Panc1 (cell line): Measurements from ENCODE around the gene HMGCS2. TPM values are rescaled to one million over a fixed set of nuclear protein-coding genes. Genes with fewer than 3 reads are reported as not detected.

ENCODE experiments used
- ATAC-seq: fragments of 200-7000 bp; cut with Tn5 transposase; 2 replicates; pipeline ENCODE4 v1.9.1; 2020; ENCODE audit warnings: mild to moderate bottlenecking, moderate library complexity
- BruUV-seq: library from RNA; stranded (reverse); fragments of 400-500 nt; replicated peaks from 2 replicates; lab custom pipeline; 2021; lab: Mats Ljungman, UMichigan
- CTCF ChIA-PET: fragments of 300-600 bp; sonication (Branson Sonifier 250); formaldehyde crosslinking; loops from one replicate; lab custom pipeline; 2022; ENCODE audit warnings: antibody characterized with exemption; lab: Charles Lee
- POLR2A ChIA-PET: fragments of 300-600 bp; sonication (Branson Sonifier 250); formaldehyde crosslinking; loops from one replicate; lab custom pipeline; 2022; ENCODE audit warnings: antibody characterized with exemption; lab: Charles Lee
- DNase-seq: peaks from one replicate; pipeline ENCODE4 v3.0.0-alpha.2; 2010; ENCODE audit warnings: low read depth, low spot score
- H3K27ac ChIP-seq: 2 replicates; pipeline ENCODE4 v1.5.1; 2011; ENCODE audit warnings: mild to moderate bottlenecking, low read length, inconsistent platforms
- H3K27me3 ChIP-seq: fragments of 200-500 bp; sonication (Bioruptor generic); 2 replicates; pipeline ENCODE4 v1.6.0; 2014; ENCODE audit warnings: low read length, inconsistent platforms; ENCODE audit not compliant: control insufficient read depth, insufficient read depth
- H3K36me3 ChIP-seq: fragments of 200-500 bp; sonication (Bioruptor generic); 2 replicates; pipeline ENCODE4 v1.5.1; 2014; ENCODE audit warnings: inconsistent platforms, mild to moderate bottlenecking, low read length, moderate library complexity; ENCODE audit not compliant: control insufficient read depth, insufficient read depth
- H3K4me1 ChIP-seq: 2 replicates; pipeline ENCODE4 v1.5.1; 2011; ENCODE audit warnings: inconsistent platforms, mild to moderate bottlenecking, low read length, moderate library complexity; ENCODE audit not compliant: control insufficient read depth, insufficient read depth
- H3K4me3 ChIP-seq, 2 experiments: 2 replicates each; pipeline ENCODE4 v1.5.1; 2011 to 2012; ENCODE audit warnings: low read depth in 2 of 2, low read length in 2 of 2, mild to moderate bottlenecking in 2 of 2, inconsistent platforms in 1 of 2, moderate library complexity in 1 of 2
- H3K9me3 ChIP-seq: fragments of 200-500 bp; sonication (Bioruptor generic); 2 replicates; pipeline ENCODE4 v1.5.1; 2014; ENCODE audit warnings: low read depth, mild to moderate bottlenecking, inconsistent platforms, low read length, moderate library complexity; ENCODE audit not compliant: control insufficient read depth, insufficient read depth
- CTCF ChIP-seq: fragments of 450-650 bp; IDR thresholded peaks from 2 replicates; pipeline ENCODE4 v1.5.1; 2017; ENCODE audit warnings: mild to moderate bottlenecking
- POLR2AphosphoS5 ChIP-seq: IDR thresholded peaks from 2 replicates; pipeline ENCODE4 v1.6.1; 2012; ENCODE audit warnings: mild to moderate bottlenecking, low read depth, low read length, moderate library complexity
- SIN3A ChIP-seq: IDR thresholded peaks from 2 replicates; pipeline ENCODE4 v1.6.1; 2012; ENCODE audit warnings: low read depth, mild to moderate bottlenecking, low read length, moderate library complexity, borderline replicate concordance; ENCODE audit not compliant: insufficient read depth
- TCF7L2 ChIP-seq: IDR thresholded peaks from 2 replicates; pipeline ENCODE4 v1.6.1; 2011; ENCODE audit warnings: mild to moderate bottlenecking, low read depth, low read length, inconsistent platforms
- in situ Hi-C: cut with HindIII; loops from 2 replicates; pipeline ENCODE4 v1.10.0; 2016; ENCODE audit warnings: low sequenced_read_pairs, low pct_unique_long_range_greater_than_20kb
- intact Hi-C: fragments of 100-400 bp; cut with micrococcal nuclease; formaldehyde crosslinking; loops from one replicate; pipeline ENCODE4 v1.10.0; 2022; ENCODE audit not compliant: unreplicated experiment
- total RNA-seq: library from RNA; stranded (reverse); gene quantifications from one replicate; pipeline ENCODE4 v1.2.1, GENCODE V29; 2021; ENCODE audit not compliant: unreplicated experiment
- TF ChIP-seq, protein P1 (sequence below), 2 experiments: IDR thresholded peaks; 2 replicates each; pipeline ENCODE4 v1.6.1; 2011 to 2012; ENCODE audit warnings: low read depth in 2 of 2, control low read depth in 1 of 2, low read length in 1 of 2, mild to moderate bottlenecking in 1 of 2, moderate library complexity in 1 of 2; ENCODE audit not compliant: insufficient read depth in 1 of 2

The HMGCS2 gene
- total RNA-seq, 1 experiment from 2014 or later: 0.33 TPM

DNA sequence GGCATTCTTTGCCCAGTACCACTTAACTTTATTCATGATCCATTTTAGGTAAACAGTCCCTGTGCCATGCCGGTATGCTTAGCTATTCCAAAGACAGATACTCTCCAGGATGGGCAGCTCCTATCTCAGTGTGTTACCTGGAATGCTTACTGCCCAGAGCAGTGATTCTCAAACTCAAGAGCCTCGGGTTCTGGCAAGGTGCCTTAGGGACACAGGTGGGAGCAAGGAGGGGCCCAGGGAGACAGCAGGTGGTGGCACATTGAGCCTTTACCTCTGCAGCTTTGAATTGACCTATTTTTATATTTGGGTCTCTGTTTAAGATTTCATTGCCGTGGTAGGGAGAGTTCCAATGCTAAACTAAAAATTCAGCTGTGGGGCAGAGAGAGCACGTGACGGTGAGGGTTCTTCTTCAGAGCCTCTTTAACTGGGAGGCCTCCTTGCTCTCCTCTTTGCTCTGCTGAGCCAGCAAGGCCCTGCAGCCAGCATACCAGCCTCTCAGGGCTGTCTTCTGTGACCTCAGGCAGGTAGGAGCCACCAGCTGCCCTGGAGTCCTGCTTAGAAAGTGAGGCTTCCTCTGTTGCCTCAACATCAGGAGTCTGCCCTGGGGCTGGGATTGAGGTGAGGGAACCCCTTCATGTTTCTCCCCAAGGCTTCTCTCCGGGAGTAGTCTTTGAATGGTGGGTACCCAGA, 36.8 kb downstream of the HMGCS2 start:
- in situ Hi-C loops (no loop called here), intact Hi-C loops (no loop called here)
- no TSS peak for BruUV-seq
- CTCF ChIA-PET: no interaction called here
- no peaks in the 10 kb centered on the region for H3K27me3 ChIP-seq
- TF ChIP-seq, protein P1, sequence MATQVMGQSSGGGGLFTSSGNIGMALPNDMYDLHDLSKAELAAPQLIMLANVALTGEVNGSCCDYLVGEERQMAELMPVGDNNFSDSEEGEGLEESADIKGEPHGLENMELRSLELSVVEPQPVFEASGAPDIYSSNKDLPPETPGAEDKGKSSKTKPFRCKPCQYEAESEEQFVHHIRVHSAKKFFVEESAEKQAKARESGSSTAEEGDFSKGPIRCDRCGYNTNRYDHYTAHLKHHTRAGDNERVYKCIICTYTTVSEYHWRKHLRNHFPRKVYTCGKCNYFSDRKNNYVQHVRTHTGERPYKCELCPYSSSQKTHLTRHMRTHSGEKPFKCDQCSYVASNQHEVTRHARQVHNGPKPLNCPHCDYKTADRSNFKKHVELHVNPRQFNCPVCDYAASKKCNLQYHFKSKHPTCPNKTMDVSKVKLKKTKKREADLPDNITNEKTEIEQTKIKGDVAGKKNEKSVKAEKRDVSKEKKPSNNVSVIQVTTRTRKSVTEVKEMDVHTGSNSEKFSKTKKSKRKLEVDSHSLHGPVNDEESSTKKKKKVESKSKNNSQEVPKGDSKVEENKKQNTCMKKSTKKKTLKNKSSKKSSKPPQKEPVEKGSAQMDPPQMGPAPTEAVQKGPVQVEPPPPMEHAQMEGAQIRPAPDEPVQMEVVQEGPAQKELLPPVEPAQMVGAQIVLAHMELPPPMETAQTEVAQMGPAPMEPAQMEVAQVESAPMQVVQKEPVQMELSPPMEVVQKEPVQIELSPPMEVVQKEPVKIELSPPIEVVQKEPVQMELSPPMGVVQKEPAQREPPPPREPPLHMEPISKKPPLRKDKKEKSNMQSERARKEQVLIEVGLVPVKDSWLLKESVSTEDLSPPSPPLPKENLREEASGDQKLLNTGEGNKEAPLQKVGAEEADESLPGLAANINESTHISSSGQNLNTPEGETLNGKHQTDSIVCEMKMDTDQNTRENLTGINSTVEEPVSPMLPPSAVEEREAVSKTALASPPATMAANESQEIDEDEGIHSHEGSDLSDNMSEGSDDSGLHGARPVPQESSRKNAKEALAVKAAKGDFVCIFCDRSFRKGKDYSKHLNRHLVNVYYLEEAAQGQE (IDR thresholded peaks at IDR 0.05; ENCODE audit: insufficient read depth in 1 of 2, low read depth in 2 of 2, low read length in 1 of 2): no peak
- no peak for TF ChIP-seq CTCF
- H3K36me3 ChIP-seq: peaks cover 7% of the 10 kb centered on the region
- DNase-seq (no peak), ATAC-seq (no peak)
- POLR2A ChIA-PET: no interaction called here
- no peak overlapping the region for H3K27ac ChIP-seq
- H3K4me1 ChIP-seq: no peaks in the 10 kb centered on the region
- H3K4me3 ChIP-seq: no peak overlapping the region
- no peaks in the 10 kb centered on the region for H3K9me3 ChIP-seq

DNA sequence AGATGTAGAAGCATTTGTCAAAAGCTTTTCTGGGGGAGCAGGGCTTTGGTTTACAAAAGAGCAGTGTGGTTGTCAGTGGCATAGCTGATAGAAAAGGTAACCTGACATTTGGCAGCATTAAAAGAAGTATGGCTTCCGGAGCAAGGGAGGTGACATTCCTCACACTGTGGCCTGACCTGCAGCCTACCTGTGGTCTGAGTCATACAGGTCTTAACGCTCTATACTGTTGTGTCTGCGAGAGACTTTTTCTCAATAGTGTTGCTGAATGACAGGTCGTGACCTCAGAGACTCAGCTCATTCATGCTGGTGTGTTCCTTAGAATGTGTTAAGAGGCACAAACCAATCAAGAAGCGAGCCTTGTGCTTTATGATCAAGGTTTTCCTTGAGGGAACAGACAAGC, 37.6 kb downstream of the HMGCS2 start:
- in situ Hi-C loops: no loop called here
- Histone ChIP-seq H3K9me3 (no peaks in the 10 kb centered on the region), H3K27ac (no peak overlapping the region), H3K27me3 (no peaks in the 10 kb centered on the region), H3K36me3 (peaks cover 7% of the 10 kb centered on the region), H3K4me1 (no peaks in the 10 kb centered on the region), H3K4me3 (no peak overlapping the region)
- intact Hi-C loops: no loop called here
- TF ChIP-seq, protein P1 (IDR thresholded peaks at IDR 0.05; ENCODE audit: insufficient read depth in 1 of 2, low read depth in 2 of 2, low read length in 1 of 2): no peak
- TF ChIP-seq TCF7L2: no peak
- no peak for TF ChIP-seq CTCF
- no peak for TF ChIP-seq SIN3A
- no peak for TF ChIP-seq POLR2AphosphoS5
- no TSS peak for BruUV-seq
- ChIA-PET CTCF (no interaction called here), POLR2A (no interaction called here)
- DNase-seq (no peak), ATAC-seq (no peak)
